Dedifferentiated amniotic fluid mesenchymal stem cell (primary cell): ENCODE data around the gene FLYWCH1.
A peak's percentile ranks its signal among the peaks of the same experiment; 100 is the strongest.

Source experiments
- DNase-seq: peaks from one replicate; pipeline ENCODE4 v3.0.0-alpha.2; 2016; ENCODE audit errors: extremely low spot score

Gene FLYWCH1

DNA sequence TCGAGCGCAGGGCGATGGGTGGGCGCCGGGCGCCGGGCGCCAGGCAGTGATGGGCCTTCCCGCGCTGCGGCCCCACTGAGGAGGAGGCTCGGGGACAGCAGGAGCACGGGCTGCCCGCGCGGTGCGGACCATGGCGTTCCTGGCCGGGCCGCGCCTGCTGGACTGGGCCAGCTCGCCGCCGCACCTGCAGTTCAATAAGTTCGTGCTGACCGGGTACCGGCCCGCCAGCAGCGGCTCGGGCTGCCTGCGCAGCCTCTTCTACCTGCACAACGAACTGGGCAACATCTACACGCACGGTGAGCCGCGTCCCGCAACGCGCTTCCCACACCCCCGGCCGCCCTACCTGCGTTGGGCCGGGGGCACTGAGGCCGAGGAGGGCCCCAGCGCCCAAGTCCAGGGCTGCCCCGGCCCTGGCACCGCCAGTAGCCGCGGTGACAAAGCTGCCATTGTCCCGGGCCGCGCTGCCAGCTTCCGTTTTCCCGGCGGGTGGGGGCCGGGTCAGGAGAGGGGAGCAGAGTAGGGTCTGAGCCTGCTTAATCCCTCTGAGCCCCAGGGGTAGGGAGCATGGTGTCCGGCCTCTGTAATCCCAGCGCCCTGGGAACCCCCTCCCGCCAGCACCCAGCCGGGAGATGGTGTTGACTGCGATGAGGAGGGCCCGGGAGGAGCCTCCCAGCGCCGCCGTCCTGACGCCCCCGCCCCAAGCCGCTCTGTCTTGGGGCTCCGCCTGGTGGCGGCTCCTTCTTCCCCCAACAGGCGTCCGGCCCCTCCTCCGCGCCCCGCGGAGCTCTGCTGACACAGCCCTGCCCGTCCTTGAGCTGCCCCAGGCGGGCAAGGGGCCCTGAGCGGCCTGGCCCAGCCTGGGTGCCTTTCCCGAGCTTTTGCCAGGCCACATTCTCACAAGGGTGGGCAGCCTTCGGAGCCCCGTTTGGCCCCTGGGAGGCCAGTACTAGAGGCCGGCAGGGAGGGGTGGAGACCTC is 58.1 kb downstream of the FLYWCH1 start:
- no peak for DNase-seq

DNA sequence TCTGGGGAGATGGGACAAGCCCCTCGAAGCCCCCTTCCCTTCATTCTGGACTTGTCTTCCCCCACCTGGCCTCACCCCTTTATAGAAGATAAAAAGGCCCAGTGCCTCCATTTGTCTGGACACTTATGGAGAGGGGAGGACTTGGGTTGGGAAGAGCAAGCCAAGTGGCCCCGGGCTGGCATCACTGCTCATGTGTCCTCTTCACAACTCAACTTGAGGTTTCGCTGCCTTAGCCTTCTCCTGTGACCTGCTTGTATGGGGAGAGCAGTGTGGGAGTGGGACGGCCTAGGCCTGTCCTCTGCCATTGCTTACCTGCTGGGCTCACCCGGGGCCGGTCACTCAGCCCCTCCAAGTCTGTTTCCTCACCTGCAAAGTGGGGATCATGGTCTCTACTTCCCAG is 58.8 kb downstream of the FLYWCH1 start:
- DNase-seq, result no peak

- DNase-seq, result no peak
Measured at GRCh38 chr16:2971134-2971984, 59.6 kb downstream of the FLYWCH1 start.

GRCh38 chr16:2971985-2972784 is 60.5 kb downstream of the FLYWCH1 start:
- DNase-seq, result no peak

DNA sequence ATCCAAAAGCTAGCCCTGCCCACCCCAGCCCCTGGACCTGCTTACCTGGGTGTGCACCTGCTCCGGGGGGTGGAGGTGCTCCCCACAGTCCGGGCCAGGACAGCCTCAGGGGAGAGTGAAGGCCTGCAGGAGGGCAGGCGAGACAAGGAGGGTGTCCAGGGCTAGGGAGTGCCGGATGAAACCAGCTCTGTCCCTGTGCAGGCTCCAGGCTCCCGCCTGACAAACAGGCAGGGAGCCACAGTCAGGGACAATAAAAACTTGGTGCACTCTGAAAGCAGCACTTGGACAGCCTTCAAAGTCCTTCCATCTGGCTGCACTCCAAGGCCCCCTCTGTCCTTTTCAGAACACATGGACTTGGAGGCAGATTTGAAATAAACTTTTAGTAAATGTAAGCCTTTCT is 61.4 kb downstream of the FLYWCH1 start:
- DNase-seq, result no peak

DNA sequence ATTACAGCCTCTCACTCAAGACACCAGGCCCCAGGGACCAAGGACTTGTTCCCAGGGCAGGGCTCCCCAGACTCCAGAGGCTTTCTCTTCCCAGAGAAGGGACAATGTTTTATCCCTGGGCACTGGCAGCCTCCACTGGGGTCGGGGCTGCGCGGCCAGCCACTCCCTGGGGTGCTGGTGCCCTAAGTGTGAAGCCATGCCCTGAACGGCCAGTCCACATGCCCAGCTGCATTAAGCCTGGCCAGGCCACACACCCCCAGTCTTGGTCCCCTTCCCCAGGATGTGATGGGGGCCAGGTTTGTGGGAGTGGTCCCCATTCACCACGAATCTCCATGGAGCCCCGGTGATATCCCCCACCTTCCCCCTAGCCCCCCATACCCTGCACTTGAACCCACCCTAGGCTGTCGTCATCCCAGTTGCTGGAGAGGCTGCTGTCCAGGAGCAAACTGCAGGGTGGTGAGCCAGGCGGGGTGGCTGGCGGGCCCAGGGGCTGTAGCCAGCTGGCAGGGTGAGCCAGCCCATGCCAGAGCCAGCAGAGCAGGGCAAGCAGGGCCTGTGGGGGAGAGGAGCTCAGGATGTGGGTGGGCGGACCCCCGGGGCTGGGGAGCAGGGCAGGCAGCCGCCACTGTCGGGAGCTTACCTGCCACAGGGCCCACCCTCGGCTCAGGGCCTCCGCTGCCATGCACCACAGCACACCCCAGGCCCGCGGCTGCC is 62.0 kb downstream of the FLYWCH1 start:
- no peak for DNase-seq

DNA sequence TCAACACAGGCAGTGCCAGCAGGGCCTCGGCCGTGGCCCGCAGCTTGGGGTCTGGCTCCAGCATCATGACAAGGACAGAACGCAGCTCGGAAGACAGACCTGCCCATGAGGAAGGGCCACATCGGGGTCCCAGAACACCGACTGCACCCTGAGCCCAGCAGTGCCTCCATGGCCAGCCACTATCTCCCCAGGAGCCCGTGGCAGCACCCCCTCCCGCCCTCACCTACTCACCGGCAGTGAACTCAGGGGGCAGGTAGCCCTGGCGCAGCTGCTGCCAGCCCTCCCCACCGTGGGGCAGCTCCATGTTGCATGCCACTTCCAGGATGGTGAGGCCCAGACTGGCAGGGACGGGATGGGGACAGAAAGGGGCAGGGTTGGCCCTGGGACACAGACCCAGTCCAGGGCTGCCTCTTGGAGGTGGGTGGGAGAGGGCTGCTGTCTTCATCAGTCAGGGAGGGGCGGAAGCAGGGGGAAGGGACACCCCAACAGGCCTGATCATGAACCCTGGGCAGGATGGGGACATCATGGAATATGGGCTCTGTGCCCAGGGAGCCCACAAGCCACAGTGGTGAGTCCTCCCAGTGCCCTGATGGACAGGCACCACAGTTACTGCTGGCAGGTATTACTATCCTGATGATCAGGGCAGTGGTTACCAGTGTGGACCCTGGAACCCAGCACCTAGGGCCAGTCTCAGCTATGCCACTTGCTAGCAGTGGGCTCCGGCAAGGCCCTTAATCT is 62.8 kb downstream of the FLYWCH1 start:
- no peak for DNase-seq

DNA sequence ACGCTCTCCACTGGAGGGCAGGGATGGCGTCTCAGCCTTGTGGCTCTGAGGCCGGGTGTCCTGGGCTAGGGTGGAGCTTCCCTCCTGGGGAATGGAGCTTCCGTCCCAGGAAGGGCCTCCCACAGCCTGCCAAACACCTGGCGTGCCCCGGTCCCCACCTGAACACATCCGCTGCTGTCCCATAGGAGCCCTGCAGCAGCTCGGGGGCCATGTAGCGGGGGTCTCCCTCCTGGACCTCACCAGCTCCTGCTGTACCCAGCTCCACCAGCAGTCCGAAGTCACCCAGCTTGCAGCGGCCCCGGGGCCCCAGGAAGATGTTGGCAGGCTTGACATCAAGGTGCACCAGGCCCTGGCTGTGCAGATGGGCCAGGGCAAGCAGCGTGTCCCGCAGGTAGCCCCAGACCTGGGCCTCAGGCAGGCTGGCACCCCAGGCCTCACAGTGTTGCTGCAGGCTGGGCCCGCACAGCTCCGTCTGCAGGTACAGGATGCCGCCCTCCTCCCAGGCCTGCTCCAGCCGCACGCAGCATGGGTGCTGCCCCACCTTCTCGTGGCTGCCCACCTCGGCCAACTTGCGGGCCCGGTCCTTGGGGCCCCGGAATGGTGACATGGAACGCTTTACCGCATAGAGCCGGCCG is 63.5 kb downstream of the FLYWCH1 start:
- no peak for DNase-seq

GRCh38 chr16:2976201-2976600 is 64.5 kb downstream of the FLYWCH1 start:
- DNase-seq, result no peak

DNA sequence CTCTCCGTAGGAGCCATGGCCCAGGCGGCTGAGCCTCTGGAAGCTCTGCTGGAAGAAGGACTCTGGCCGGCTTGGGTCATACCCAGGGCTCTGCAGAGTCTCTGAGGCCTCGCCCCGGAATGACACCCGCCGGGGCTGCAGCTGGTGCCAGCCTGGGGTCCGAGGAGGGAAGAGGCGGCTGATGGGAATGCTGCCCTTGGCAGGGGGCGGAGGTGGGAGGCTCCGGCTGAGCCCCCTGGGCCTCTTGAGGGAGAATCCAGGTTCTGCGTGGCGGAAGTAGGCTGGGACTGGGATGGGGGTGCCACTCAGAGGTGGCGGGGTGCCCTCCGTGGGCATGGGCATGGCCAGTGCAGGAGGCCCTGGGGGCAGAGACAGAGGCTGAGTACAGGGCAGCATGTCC is 64.9 kb downstream of the FLYWCH1 start:
- no peak for DNase-seq

DNA sequence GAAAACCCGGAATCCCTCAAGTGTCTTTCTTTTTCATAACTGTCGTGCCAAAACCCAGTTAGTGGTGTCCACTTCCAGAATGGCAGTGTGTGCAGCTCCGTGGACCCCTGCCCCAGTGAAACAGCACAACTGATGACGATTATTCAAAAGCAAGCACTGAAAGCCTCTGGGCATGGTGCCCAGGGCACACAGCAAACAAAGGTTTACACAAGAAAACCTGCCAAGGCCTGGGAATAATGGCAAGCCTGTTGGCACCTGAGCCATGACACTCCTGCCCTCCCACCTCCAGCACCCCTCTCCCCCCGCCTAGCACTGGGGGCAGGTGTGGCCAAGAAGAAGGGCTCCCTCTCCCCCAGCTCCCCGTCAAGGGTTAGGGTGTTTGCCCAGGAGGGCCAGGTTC is 65.7 kb downstream of the FLYWCH1 start:
- DNase-seq, result no peak

- no peak for DNase-seq
Measured at GRCh38 chr16:2979669-2980226, 68.0 kb downstream of the FLYWCH1 start.

GRCh38 chr16:2980227-2981176 is 68.8 kb downstream of the FLYWCH1 start, which contains the start of gene PKMYT1:
Gene PKMYT1 (minus strand): TSS chr16:2980446. CDS start chr16:2979657, 789 bp downstream.
- peak; percentile 76 for DNase-seq

GRCh38 chr16:2981177-2981898 is 69.6 kb downstream of the FLYWCH1 start:
- no peak for DNase-seq

GRCh38 chr16:2981899-2982250 is 70.1 kb downstream of the FLYWCH1 start:
- no peak for DNase-seq

DNA sequence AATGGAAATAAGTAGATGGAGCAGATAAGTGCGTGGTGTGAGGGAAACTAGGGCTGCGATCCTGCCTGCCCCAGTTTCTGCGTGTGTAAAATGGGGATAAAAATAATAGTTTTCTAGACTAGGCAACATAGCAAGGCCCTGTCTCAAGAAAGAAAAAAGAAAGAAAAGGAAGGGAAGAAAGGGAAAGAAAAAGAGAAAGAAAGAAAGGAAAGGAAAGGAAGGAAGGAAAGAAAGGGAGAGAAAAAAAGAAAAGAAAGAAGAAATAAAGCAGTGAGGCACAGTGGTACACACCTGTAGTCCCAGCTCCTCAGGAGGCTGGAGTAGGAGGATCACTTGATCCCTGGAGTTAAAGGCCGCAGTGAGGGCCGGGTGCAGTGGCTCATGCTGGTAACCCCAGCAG is 70.7 kb downstream of the FLYWCH1 start:
- DNase-seq, result no peak

- peak; percentile 77 for DNase-seq
Measured at GRCh38 chr16:2983706-2984136, 72.0 kb downstream of the FLYWCH1 start.

GRCh38 chr16:2985462-2985861 is 73.7 kb downstream of the FLYWCH1 start:
- DNase-seq, result no peak
